ENCODE data around the gene PTPRM.

DNA sequence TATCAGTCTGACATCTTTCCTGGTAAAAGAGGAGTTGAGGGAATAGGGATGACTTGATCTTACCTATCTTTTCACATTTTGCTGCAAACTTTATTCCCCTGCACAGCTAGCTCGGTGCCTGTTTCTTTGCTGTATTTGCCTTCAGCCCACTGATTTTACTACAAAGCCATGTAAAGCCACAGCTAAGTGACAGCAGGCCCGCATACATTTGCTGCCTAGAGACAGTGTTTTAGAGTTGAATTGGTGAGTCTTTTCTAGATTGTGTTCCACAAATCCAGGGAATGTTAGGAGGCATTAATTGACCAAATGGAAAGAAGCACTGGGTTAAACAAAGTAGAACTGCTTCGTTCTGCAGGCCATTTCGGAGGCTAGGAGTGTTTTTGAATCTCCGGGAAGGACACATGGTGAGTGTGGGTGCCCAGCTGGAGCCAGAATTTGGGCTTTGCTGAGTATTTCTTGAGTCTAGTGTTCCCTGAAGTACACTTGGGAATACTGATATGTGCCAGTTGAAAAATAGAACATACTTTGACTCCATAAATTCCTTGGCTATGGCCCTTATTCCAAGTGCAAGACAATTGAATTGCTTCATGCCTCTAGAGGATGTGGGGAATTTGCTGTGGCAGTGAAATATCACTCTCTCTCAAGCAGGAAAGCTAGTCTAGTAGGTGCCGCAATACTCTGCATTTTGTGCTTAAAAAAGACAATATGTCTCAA is 329.8 kb downstream of the PTPRM start:
- TF ChIP-seq, protein P1, sequence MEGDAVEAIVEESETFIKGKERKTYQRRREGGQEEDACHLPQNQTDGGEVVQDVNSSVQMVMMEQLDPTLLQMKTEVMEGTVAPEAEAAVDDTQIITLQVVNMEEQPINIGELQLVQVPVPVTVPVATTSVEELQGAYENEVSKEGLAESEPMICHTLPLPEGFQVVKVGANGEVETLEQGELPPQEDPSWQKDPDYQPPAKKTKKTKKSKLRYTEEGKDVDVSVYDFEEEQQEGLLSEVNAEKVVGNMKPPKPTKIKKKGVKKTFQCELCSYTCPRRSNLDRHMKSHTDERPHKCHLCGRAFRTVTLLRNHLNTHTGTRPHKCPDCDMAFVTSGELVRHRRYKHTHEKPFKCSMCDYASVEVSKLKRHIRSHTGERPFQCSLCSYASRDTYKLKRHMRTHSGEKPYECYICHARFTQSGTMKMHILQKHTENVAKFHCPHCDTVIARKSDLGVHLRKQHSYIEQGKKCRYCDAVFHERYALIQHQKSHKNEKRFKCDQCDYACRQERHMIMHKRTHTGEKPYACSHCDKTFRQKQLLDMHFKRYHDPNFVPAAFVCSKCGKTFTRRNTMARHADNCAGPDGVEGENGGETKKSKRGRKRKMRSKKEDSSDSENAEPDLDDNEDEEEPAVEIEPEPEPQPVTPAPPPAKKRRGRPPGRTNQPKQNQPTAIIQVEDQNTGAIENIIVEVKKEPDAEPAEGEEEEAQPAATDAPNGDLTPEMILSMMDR (IDR thresholded peaks at IDR 0.05), result no peak
- TF ChIP-seq POLR2A (IDR thresholded peaks at IDR 0.05), result no peak
